Measurements from ENCODE around the gene OR1S1.

- TF ChIP-seq EZH2 (IDR thresholded peaks at IDR 0.05) = no peak
- no peak for TF ChIP-seq EZH2phosphoT487 (IDR thresholded peaks at IDR 0.05; ENCODE audit: borderline replicate concordance)
- no peak for TF ChIP-seq SP1 (IDR thresholded peaks at IDR 0.05; ENCODE audit: low read depth)
- no peak for TF ChIP-seq CTCF (IDR thresholded peaks at IDR 0.05 in 2 of 3, conservative IDR thresholded peaks at IDR 0.05 in 1 of 3; ENCODE audit: borderline replicate concordance in 1 of 3, insufficient read depth in 1 of 3, low read depth in 2 of 3, low read length in 2 of 3)
- TF ChIP-seq POLR2A (IDR thresholded peaks at IDR 0.05; ENCODE audit: borderline replicate concordance, extremely low read depth, insufficient read depth, insufficient read length) = no peak
- no peak for TF ChIP-seq REST (IDR thresholded peaks at IDR 0.05; ENCODE audit: low read depth)
- no peak for TF ChIP-seq MAX (IDR thresholded peaks at IDR 0.05)
- no peak for TF ChIP-seq POLR2AphosphoS5 (IDR thresholded peaks at IDR 0.05; ENCODE audit: low read depth, low read length)
- no peak for TF ChIP-seq ZFX (IDR thresholded peaks at IDR 0.05)
- TF ChIP-seq YY1 (IDR thresholded peaks at IDR 0.05; ENCODE audit: extremely low read depth, insufficient replicate concordance, low read depth, low read length) = no peak
Measured at GRCh38 chr11:58254936-58255335, 42.4 kb downstream of the OR1S1 start.

Data from HCT116 (cell line).